CD4-positive, alpha-beta T cell treated with Interferon gamma for 1 hour (primary cell): ENCODE data around the gene MOB1B.
A peak's percentile ranks its signal among the peaks of the same experiment; 100 is the strongest.
"Not testable (repeated sequence)": the region's sequence is repeated elsewhere in the genome, so short reads cannot be mapped to it uniquely, and the experiment has no call there.

Experiments used
- DNase-seq: peaks from one replicate; pipeline ENCODE4 v3.0.0-alpha.2; 2020

MOB1B gene

GRCh38 chr4:70901984-70902576, at the start of gene MOB1B:
Gene MOB1B, plus strand, starts transcription at chr4:70902369. Its CDS starts 168 bp downstream, at chr4:70902537.
- DNase-seq = peak; percentile 85

DNA sequence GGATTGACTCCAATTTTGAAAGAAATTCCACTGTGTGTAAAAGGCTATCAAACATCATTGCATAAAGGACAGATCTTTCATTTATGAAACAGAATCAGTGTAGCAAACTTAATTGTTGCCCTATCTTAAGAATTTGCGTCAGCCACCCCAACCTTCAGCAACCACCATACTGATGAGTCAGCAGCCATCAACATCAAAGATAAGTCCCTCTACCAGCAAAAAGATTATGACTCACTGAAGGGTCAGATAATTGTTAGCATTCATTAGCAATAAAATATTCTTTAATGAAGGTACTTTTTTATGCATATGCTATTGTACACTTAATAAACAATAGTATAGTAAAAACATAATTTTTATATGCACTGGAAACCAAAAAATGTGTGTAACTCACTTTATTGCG, 46.7 kb upstream of the MOB1B start:
- no peak for DNase-seq

DNA sequence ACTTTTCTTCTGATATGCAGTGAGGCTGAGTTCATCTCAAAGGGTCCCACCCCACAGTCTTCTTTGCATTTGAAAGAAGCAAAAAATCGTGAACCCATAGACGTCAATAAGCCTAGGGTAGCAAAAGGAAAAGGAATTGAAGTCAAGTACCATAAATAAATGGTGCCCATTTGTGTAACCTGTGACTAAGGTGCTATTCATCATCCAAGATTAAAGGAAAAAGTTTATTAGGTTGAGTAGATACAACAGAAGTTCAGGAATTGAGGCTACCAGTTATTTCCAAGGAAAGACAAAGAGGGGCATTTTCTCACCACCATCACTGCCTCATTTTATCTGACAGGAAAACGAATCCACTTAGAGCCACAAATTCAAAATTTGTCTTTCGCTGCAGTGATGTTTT, 43.7 kb upstream of the MOB1B start:
- DNase-seq = no peak

DNA sequence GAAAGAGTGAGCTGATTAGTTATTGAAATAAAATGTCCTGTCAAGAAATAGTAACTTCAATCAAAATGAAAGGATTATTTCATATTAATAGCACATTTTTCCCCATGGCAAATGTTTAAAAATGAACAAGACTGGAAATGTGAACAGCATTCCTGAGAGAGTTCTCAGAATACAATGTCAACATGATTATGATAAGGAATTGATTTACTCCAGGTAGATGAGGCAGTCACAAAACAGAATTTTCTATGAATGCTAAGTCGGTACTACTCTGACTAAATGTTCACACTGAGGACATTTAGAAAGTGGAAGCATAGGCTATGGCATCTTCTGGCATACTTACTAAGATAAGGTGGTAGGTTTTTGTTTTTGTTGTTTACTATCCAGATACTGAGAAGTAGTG, 43.1 kb upstream of the MOB1B start:
- DNase-seq = no peak

DNA sequence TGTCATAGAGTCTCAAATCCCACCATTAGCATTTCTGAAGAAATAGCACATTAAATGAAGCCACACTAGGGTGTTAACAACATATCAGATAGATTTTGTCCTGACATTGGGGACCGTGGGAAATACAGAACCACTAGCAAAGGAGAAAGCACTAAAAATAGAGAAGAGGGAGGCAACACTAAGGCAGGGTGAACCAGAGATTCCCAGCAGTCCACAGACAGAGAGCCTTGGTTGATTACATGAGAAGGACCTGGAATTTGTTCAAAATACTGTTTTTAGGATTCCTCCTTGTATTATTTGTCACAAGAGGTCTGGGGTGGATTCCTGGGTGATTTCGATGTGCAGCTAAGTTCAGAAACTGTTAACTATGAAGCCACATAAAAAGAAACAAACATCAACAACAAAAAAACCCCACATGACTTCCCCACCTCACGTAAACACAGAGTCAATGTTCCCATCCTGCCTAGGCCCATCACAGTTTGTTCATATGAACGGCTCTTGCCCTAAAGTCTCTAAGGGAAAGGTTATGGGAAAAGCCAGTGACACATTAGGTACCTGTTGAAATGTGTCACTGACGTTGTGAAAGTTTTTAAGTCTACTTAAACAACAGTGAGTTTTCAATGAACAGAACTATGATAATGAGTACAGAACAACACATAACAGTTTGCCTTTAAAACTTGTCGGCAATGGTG, 38.9 kb upstream of the MOB1B start:
- DNase-seq = no peak

DNA sequence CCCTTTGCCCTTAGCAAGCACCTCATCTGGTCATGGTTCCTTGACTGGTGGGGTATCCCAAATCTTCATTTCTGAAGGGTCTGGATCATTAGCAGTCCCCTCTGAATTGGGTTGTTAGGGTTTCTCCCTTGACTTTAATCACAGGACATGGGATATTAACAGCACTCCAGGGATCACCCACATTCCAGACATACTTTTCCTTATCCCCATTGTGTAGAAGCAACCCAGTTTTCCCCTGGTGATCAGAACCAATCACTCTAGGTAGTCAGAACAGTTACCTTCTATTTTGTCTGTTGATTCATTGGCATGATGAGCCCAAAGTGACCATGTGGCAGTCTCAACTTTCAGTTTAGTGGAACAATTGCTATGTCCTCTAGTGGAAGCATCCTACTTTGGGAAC, 33.4 kb upstream of the MOB1B start:
- DNase-seq = no peak

DNA sequence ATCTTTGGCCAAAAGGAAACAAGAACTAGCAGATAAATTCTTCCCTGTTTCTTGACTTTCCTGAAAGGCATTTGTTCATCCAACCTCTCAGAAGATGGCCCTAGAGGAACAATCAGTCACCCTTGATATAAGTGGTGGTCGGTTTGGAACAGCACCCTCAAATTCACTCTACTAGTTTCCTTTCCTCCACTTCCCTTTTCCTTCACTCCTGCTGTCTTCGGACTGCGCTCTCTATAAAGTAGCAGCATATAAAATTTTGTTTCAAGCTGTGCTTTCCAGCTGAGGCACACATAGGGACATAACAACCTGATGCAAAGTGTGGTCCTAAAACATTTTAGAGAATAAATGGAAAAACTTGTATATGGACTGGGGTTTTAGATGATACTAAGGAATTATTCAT, 29.0 kb upstream of the MOB1B start:
- DNase-seq = no peak

DNA sequence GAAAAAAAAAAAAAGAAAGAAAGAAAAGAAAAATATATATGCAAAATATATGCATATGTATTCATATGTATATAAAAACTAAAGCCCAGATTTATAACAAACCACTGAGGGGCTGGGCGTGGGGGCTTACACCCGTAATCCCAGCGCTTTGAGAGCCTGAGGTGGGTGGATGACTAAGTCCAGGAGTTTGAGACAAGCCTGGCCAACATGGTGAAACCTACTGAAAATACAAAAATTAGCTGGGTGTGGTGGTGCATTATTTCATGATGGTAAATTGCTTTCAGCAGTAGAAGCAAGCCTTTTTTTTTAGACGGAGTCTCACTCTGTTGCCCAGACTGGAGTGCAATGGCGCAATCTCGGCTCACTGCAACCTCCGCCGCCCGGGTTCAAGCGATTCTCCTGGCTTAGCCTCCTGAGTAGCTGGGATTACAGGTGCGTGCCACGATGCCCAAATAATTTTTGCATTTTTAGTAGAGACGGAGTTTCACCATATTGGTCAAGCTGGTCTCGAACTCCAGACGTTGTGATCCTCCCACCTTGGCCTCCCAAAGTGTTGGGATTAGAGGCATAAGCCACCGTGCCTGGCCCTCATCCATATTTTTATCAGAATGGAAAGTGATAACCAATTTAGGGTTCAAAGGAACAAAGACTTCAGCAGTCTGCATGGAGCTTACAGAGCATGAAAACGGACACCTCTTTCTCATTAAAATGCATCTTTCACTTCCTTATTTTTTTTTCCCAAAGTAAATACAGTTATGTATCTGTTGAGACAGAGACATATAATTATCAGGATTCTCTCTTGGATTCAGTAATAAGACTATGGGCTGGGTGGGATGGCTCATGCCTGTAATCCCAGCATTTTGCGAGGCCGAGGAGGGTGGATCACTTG, 27.7 kb upstream of the MOB1B start:
- DNase-seq = no peak

- no peak for DNase-seq
Measured at GRCh38 chr4:70877556-70877955, 24.6 kb upstream of the MOB1B start.

DNA sequence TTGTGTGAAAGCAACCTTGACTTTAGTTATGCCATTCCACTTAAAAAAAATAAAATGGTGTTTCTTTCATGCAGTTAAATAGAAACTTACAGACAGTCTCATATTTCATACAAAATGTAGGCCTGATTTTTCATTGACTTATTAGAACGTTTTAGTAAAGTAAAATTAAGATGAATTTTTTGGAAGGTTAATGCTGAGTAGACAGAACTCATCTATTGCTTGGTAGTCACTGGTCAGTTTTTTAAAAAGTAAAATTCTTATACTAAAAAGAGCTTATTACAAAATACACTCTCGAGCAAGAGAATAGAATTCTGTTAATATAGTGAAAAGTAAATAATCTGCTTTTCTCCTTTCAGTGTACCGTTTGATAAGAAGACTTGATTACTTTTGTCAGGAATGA, 21.4 kb upstream of the MOB1B start:
- no peak for DNase-seq

GRCh38 chr4:70885174-70885573, 17.0 kb upstream of the MOB1B start:
- DNase-seq = no peak

DNA sequence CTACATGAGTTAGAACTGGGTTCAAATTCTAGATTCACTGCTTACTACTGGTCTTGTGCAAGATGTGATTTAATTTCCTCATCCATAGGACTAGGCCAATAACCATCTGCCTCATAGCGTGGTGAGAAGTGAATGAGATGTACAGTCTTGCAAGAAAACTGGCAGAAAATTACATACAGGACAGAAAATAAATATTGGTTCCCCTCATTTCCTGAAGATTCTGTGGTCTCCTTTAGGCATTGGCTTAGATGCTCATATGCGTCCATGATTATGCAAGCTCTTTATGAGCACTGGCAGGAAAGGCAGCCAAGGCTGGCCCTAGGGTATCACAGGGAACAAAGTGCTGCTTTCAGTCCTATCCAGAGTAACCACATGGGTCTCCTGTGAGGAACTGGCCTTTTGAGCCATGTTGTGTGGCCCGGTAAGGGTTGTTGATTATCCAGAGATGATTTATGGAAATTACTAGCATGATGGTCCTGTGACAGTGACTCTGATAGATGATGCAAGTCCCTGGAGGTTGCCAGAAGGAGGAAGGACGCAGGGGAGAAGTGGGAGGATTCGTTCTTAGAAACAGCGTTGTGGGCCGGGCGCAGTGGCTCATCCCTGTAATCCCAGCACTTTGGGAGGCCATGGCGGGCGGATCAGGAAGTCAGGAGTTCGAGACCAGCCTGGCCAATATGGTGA, 9.9 kb upstream of the MOB1B start:
- DNase-seq = peak; percentile 68

DNA sequence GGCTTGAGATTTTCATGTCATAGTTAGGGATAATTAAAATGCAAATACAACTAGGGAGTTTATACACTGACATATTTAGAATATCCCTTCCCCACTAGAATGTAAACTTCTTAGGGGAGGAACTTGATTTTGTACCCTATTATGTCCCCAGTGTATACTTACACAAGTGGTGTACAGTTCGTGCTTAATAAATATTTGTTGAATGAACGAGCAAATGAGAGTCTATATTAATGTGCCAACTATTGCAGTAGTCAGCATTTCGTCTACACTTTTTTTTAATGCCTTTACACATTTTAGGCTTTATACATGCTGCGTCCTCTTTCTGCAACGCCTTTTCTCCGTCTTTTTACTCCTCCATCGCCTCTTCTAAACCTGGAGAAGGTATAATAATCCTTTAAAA, 8.4 kb upstream of the MOB1B start:
- DNase-seq = no peak

GRCh38 chr4:70895405-70895804, 6.8 kb upstream of the MOB1B start:
- no peak for DNase-seq

DNA sequence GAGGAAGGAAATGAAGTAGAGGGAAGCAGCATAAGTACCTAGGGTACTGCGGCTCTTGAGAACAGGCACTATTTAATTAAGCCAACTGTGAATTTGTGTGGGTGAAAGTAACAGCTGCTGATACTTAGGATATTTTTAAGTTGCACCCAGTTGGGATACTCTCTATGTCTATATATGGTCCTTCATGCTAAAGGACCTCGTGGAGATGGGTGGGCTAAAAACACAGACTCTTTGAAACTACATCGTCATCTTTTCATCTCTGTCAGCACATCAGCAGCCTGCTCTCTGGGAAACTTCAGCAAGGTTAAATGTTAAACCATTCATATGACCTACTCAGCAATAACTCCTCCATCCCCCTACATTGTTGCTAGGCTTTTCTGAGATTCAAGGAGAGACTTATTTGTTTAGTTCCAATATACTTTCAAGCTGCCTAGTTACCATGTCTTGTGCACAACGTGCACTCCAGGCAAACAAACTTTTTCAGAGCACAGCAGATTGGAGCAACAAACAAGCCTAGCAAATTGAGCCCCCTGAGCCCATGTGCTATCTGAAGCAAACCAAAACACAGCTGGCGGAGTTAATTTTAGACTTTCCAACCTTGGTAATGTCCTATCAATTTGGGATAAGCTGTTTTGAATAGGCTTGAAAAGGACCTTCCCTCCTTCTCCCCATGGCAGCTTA, 6.2 kb upstream of the MOB1B start:
- no peak for DNase-seq

DNA sequence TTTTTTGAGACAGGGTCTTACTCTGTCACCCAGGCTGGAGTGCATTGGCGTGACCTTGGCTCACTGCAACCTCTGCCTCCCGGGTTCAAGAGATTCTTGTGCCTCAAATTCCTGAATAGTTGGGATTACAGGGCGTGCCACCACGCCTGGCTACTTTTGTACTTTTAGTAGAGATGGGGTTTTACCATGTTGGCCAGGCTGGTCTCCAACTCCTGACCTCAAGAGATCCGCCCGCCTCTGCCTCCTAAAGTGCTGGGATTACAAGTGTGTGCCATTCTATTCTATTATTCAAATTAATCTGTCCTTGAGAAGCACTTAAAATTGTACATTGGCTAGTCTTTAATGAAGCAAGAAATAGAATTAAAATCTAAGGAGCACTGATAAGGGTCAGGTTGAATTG, 3.6 kb upstream of the MOB1B start:
- DNase-seq = not testable (repeated sequence)

DNA sequence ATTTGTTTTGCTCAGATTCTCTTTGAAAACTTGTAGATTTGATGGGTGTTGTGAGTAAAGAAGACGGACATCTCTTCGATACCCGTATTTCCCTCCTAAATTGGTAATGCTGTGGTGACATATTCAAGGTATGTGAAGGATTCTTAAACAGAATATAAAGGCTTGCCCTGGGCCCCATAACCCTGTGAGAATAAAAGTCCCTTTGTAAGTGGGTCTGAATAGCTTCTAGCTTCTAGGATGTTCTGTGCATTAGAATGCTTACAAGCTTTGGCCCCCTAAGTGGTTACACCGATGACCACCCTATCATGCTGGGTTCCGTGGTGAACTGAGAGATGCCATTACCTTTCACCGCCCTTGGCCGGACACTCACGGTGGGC, 574 bp upstream of the MOB1B start:
- no peak for DNase-seq

GRCh38 chr4:70902577-70903290, 565 bp downstream of the MOB1B start:
- DNase-seq = no peak

DNA sequence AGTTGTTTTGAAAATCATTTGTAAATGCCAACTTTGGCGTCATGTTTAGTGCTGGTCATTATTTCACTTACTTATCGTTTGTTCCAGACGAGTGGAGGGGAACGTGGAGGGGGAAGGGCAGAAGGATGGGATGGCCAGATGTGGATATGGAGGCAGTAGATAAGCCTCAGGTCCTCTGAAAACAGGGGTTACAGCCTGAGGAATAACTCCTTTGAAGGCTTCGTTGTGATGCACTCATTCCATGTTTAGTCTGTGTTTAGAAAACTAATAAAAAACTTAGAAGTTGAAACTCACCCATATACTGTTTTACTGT, 1.1 kb downstream of the MOB1B start:
- DNase-seq = no peak

GRCh38 chr4:70908993-70909556, 6.9 kb downstream of the MOB1B start:
- no peak for DNase-seq

GRCh38 chr4:70914000-70914399, 11.8 kb downstream of the MOB1B start:
- no peak for DNase-seq

DNA sequence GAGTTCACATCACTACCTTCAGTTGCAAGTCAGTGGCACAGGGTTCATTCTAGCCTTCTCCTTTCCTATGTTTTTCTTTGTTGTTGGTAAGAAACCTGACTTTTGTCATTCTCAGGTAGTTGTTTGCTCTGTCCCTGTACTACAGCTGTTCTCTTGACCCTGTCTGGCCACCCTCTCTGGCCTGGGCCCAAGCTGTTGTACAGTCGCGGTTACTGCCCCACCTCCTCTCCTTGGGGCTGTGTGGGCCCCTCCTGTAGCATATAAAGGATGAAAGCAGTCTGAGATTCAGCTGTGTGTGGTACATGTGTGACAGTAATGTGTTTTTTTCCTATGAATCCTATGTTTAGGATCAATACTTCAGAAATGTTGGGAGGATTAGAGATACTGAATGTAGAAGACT, 12.5 kb downstream of the MOB1B start:
- no peak for DNase-seq
